Cardiac septum (tissue), 1 donor: Measurements from ENCODE around the gene GPRIN1. TPM values are rescaled to one million over a fixed set of nuclear protein-coding genes. Genes with fewer than 3 reads are reported as not detected.

ENCODE experiments used
- DNase-seq: peaks from one replicate; pipeline ENCODE4 v3.0.0-alpha.2; 2020; ENCODE audit warnings: low spot score
- intact Hi-C: fragments of 100-400 bp; cut with DNase I; formaldehyde crosslinking; loops from one replicate; pipeline ENCODE4 v1.14.0; 2022
- total RNA-seq: library from RNA; stranded (reverse); fragmentation: NEBNext Ultra II Directional; extraction: Animal tissue kit (Norgen Biotek cat#: 25700); gene quantifications from one replicate; pipeline ENCODE4 v1.2.1, GENCODE V29; 2021
- donor health status: DM: no; HTN: no; CAD: no.

The GPRIN1 gene
- total RNA-seq, 1 donor from 2014 or later = 0.48 TPM

DNA sequence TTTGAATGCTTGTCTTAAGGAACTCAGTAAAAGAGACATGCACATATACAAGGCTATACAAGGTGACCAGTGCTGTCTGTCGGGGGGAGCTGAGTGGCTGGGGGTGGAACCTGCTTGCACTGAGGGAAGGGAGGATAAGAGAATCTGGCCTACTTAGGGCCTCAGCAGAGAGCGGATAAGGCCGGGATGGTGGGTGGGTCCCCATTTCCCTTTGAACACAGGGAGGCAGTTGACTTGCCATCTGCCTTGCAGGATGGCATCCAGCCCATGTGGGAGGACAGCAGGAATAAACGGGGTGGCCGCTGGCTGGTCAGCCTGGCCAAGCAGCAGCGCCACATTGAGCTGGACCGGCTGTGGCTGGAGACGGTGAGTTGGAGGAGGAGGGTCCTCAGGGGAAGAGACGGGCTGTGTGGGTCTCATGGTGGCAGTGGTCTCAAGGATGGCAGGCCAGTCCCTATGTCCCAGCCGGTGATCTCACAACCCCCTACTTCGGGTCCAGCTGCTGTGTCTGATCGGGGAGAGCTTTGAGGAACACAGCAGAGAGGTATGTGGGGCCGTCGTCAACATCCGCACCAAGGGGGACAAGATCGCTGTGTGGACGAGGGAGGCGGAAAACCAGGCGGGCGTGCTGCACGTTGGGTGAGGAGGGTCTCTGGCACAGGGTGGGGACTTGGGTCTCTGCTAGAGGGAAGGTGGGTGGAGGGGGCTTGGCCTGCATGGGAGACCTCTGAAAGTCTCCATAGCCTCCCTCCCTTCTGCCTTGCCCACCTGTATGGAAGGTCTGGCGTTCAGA, 35.1 kb upstream of the GPRIN1 start:
- DNase-seq = no peak
- intact Hi-C loops = loop anchor here (5.0 kb wide), 2 partner anchors 103 to 228 kb away; partner anchors contain the start of gene CLTB

DNA sequence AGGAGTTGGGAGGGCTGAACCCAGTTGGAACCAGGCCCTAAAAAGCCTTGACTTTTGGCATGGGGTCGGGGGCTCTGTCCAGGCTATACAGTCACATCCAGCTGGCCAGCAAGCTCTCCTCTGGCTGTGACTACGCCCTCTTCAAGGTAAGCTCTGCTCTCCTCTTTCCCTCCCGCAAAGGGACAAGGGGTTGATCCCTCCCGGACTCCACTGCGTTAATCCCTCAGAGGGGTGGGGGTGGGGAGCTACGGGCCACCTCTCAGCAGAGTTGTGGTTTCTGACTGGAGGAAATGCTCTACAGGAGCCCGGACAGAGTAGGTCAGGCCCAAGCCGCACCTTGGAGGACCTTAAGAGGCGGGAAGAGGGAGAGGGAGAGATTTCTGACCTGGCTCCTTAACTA, 34.3 kb upstream of the GPRIN1 start:
- intact Hi-C loops = no loop called here
- DNase-seq = no peak

DNA sequence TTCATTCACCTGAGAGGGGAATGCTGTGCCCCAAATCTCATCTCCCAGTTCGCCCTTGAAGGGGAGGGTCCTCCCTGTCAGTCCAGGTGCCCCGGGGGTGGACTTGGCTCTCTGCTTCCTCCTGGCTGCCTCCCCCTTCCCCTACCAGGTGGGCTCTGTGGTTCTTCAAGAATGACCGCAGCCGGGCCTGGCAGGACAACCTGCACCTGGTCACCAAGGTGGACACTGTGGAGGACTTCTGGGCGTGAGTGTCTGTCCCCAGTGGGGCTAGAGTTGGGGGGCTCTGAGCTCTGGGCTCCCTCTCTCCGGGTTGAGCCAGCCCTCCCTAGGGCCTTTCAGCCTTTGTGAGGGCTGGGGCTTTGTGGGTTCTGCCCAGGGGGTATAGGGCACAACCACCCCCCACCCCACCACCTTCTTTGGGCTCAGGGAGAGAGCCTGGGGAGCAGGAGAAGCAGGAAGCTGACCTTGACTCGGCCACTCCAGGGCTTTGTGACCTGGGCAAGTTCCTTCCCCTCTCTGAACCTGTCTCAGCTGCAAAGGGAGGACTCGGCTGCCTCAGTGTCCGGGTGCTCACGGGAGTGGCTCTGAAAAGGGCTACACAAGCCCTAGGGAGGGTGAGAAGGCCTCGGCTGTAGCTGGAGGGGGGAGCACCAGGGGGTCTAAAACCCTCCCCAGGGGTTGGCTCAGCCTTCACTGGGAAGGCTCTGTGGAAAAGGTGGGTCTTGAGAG, 33.7 kb upstream of the GPRIN1 start:
- intact Hi-C loops = no loop called here
- no peak for DNase-seq

DNA sequence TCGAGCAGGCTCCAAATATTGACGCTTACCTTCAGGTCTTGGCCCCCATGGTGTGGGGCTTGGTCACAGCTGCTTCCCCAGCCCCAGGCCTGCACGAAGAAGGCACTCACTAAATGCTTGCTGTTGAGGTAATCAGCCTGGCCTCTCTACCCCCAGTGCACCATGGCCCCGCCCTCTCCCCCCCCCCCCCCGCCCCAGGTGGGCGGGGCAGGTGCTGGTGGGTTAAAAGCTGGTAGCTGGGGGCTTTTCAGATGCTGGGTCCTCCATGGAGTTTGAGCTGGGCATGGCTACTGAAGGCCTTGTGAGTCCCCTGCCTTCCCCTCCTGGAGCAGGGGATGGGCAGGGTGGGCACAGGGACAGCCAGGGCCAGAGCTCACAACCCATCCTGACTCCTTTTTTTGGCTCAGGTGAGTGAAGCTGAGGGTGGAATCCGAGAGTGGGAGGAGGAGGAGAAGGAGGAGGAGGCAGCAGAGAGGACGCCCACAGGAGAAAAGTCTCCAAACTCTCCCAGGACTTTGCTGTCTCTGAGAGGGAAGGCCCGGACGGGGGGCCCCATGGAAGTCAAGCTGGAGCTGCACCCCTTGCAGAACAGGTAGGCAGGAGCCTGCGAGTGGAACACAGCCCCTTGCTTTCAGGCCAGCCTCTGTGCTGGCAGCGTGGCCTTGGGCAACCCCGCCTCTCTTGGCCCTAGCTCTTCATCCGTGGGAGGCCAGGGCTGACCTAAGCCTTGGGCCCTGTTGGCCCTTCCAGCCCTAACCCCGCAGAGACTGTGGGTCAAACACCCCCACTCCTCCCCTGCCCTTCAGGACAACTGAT, 32.9 kb upstream of the GPRIN1 start:
- no peak for DNase-seq
- intact Hi-C loops = no loop called here

DNA sequence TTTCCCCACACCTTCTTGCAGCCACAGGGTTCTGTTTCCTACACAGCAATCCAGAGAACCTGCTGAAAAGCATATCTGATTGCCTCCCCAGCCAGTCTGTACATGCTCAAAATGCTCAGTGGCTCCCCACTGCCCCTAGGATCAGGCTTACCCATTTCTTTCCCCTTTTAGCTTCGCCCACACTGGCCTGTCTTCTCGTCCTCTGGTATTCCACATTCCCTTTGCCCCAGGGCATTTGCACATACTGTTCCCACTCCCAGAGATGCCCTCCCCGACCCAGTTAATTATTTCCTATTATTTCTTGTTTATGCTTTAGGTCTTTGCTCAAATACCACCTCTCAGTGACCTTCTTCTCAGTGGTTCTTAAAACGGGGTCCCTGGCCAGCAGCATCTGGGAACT, 30.7 kb upstream of the GPRIN1 start:
- no peak for DNase-seq
- intact Hi-C loops = no loop called here

DNA sequence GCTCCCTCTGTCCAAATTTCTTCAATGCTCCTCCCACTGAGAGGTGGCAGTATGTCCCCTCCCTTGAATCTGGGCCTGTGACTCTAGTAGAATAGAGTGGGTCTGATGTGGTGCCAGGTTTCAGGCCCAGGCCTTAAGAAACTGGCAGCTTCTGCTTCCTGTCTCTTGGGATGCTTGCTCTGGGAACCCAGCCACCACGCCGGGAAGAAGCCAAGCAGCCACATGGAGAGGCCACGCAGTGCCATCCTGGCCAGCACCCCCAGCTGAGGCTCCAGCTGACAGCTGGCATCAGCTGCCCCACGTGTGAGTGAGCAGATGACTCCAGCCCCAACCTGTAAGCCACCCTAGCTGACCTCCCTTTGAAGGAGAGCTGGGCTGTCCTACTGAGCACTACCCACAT, 30.0 kb upstream of the GPRIN1 start:
- DNase-seq = peak; percentile 86
- intact Hi-C loops = no loop called here

DNA sequence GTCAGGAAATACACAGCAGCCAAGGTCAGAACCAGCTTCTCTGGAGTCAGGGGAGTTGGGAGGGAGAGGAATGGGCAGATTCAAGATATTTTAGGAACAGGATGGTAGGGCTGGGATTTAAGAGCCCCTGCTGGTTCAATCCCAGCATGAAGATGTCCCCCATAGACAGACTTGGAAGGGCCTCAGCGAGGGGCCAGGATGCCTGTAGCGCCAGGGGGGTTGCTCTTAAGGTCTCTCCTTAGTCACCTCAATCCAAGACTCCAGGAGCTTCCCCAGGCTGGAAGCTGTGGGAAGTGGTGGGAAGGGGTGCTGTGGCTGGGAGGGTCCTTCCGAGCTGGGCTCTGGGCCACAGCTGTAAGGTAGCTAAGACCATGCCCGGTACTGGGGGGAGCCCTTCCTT, 29.3 kb upstream of the GPRIN1 start:
- intact Hi-C loops = no loop called here
- DNase-seq = no peak

DNA sequence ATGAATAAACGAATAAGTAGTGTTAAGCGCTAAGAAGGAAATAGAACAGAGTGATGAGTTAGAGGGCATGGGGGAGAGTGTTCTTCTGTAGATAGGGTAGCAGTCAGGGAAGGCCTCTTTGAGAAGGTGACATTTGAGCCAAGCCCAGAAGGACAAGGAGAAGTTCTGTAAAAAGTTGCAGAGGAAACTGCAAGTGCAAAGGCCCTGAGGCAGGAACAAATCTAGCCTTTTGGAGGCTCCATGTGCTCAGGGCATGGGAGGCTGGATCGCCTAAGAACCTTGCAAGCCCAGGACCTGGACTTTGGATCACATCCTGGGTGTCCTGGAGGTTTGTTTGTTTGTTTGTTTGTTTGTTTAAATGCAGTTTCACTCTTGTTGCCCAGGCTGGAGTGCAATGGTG, 28.5 kb upstream of the GPRIN1 start:
- no peak for DNase-seq
- intact Hi-C loops = no loop called here

DNA sequence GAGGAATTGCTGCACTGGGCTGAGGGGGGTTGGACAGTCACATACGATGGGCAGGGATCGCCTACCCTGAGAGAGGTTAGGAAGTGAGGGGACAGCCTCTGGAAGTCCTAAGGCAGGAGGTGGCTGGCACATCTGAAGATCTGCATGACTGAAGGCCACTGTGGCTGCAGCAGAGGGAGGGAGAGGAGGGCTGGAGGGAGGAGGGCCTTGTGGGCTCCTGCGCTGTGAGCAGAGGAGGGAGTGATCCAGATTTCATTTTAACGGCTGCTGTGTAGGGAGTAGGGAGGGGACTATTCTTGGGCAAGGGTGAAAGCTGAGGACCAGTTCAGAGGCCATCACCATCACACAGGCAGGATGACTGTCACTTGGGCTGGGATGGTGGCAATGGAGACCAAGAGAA, 27.6 kb upstream of the GPRIN1 start:
- DNase-seq = no peak
- intact Hi-C loops = no loop called here

DNA sequence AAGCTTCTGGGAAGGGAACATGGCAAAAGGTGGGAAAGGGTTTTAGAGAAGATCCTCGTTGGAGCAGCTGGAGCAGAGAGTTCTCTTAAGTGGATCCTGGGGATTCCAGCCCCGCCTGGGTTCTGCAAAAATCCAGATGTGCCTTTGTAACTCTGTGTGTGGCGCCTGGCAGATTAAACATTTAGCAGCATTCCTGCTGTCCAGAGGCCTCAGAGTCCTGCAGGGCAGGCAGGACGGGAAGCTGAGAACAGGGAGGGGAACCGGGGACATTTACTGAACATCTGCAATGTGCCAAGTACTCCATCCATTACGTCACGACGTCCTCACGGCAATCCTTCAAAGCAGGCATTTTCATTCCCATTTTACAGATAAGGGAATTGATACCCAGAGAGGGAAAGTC, 26.5 kb upstream of the GPRIN1 start:
- intact Hi-C loops = no loop called here
- no peak for DNase-seq

DNA sequence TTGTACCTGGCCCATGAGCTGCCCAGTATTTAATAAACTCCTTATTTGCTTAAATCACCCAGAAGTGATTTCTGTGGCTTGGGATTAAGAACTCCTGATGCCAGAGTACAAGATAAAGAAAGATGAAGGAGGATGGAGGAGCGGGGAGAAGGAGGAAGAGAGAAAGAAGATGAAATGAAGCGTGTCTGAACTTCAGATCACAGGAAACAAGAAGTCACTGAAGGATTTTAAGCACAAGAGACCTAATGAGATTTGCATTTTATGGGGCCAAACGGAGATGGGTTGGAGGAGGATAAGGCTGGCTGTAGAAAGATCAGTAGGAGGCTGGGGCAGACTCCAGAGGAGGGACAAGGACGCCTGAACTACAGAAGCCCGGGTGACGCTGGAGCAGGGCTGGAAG, 23.6 kb upstream of the GPRIN1 start:
- intact Hi-C loops = no loop called here
- DNase-seq = no peak

DNA sequence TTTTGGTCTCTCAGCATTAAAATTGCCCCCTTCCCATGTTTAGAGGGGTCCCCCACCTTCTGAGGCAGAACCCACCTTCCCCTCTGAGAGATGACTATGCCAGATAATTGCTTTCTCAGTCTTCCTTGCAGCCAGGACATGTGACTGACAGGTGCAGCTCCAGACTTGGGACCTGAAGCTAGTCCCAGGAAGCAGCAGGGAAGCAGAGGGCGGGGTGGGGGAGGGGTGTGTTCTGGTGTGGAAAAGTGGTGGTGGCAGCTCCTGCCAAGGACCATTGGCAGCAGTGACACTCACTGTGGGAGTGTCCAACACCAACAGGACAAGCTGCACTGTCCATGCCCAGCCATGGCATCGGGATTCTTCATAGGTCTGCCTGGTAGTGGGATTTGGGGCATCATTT, 22.8 kb upstream of the GPRIN1 start:
- no peak for DNase-seq
- intact Hi-C loops = no loop called here

DNA sequence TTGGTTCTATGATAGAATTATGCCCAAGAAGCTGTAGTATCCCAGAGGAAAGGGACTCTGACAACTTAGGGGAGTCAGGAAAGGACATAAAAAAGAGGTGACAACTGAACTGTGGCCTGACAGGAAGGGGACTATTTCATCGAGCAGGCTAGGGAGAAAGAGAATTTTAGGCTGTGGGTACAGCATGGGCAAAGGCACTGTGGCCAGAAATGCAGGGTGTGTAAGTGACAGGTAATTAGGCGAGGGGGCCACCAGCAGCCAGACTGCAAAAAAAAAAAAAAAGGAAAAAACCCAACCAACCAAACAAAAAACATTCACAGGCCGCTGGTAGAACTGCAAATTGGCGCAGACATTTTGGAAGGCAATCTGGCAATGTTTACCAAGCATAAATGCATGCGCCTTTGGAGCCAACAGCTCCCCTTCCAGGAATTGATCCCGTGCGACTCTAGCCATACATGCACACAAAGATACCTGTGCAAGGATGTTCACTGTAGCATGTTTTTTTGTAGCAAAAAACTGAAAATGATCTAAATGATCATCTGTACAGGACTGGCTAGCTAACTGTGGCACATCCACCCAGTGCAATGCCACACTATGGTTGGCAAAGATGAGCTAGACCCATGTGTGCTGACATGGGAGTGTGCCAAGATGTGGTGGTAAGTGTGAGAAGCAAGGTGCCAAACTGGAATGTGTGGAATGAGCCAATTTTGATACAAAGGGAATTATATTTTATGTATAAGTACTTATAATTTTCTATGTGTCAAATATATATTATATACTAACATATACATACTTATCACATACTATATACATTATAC, 21.6 kb upstream of the GPRIN1 start:
- DNase-seq = no peak
- intact Hi-C loops = no loop called here

DNA sequence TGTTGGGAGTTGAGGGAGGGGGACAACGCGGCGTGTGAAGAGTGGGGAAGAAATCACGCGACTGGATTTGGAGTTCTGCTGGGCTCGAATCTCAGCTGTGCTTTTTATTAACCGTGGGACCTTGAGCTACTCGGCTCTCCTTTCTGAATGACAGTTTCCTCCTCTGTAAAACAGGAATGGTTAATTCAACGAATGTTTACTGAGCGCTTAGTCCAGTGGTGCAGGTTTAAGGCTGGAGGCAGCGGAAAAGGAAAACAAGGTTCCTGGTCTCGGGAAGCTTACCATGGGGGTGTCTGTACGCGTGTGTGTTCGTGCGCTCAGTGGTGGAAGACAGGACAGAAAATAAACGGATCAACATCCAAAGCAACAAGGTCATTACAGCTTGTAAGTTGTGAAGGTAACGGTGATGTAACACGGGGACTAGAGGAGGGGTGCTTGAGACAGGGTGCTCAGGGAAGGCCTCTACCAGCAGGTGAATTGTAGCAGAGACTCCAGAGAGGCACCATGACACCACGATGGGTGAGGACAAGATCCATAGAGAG, 20.8 kb upstream of the GPRIN1 start:
- DNase-seq = no peak
- intact Hi-C loops = no loop called here

DNA sequence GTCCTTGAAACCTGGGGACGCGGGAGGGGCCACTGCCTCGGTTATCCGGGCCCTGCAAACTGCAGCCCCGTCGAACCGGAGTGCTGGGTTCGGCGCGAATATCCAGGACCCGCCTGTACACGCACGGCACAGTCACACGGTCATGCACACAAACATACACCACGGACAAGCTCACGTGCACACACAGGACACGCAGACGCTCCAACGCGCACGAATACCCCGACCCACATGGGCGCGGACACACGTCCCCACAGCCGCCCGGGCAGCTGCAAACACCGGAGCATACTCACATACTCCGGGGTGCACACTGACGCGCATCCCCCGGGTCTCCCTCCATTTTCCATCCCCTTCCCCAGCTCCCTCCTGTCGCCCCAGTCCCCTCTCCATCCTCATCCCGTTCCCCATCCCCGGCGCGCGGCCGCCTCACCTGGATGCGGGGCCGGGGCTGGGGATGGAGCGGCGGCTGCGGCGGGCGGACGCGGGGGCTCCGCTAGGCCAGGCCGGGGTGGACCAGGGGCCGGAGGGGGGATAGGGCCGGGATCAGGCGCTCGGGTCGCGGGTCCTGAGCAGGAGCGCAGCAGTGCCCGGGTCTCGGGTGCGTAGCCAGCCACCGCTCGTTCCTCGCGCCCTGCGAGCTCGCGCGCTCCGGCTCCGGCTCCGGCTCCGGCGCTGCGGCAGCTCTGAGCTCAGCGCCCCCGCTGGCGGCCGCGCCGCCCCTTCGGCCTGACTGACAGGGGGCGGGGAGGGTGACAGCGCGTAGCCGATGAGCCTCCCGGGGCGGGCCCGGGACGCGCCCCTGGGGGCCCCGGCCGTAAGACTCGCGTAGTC, 20.1 kb upstream of the GPRIN1 start, which contains the start of the genes EIF4E1B and SNCB:
Gene EIF4E1B, plus strand, starts transcription at position 823 of the 828 bp plus-strand sequence. CDS start 12,113 bp downstream, outside the sequence.
Gene SNCB, minus strand, starts transcription at position 682 of the 828 bp plus-strand sequence. CDS start 880 bp downstream, outside the sequence.
- intact Hi-C loops = no loop called here

DNA sequence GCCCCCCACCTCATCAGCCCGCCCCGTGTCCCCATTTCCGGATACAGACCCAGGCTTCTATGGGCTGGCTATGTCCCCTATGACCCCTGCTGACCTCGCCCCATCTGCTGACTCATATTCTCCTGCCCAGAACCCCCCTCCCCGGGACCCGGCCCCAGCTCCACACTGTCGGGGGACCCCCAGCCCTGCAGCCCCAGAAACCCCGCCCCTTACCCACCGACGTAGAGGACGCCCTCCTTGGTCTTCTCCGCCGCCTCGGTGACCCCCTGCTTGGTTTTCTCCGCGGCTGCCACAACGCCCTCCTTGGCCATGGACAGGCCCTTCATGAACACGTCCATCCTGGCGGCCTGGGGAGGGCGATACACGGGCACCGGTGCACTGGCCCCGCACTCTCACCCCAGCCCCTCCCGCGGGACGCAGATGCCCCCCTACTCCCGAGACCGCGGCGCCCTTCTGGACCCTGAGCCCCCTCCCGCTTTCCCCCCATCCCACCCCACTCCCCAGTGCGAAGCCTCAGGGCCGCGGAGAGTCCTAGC, 19.4 kb upstream of the GPRIN1 start:
- intact Hi-C loops = no loop called here
- DNase-seq = no peak

More for the DNA sequence above, 20.1 kb upstream of the GPRIN1 start, which contains the start of the genes EIF4E1B and SNCB:
- no peak for DNase-seq

DNA sequence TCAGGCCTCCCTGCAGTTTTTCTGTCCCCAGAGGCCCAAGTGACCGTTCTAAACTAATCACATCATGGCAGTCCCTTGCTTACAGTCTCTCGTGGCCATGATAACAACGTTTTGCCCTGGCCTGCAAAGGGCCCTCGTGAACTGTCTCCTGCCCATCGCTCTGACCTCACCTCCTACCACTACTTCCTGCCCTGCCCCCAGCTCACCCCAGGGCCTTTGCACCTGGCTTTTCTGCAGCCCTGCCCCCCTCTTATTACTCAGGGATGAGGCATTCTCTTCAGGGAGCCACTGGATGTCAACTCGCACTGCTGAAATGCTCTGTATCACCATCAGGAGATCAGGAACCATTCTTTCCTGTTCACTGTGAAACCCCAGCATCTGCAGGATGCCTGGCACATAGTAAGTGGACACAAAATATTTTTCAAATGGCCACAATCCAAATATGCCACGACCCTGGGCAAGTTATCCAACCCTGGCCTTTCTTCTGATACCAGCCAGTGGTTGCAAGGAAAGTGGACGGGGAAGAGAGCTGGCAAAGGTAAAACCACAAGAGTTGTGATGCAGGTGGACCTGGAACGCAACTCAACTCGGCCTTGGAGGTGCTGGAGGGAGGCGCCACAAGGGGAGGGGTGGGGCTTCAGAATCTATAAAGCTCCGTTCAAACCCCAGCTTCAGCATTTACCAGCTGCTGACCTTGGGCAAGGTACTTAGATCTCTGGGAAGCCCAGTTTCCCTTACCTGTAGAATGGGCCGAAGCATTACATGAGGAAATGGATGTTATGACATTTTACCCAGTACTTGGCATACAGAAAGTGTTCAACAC, 18.7 kb upstream of the GPRIN1 start:
- intact Hi-C loops = no loop called here
- DNase-seq = no peak
